Adrenal gland (tissue), 12 donors: ENCODE measurements around the gene MADCAM1. TPM values are rescaled to one million over a fixed set of nuclear protein-coding genes. Genes with fewer than 3 reads are reported as not detected.

ENCODE experiments used
- DNase-seq, 7 donors: peaks; one replicate each; pipeline ENCODE4 v3.0.0-alpha.2; 2019 to 2020
- H3K27ac ChIP-seq, 5 donors: fragments of 200-600 bp; sonication (generic) in 4 of 5; 1 replicate in 3 of 5; 2 replicates in 2 of 5; pipeline versions ENCODE4 v1.5.1 to v1.8.0; 2016 to 2020; ENCODE audit warnings: mild to moderate bottlenecking in 1 of 5
- H3K27me3 ChIP-seq: fragments of 200-600 bp; 2 replicates; pipeline ENCODE4 v1.8.0; 2021
- H3K36me3 ChIP-seq, 2 donors: fragments of 200-600 bp; replicated peaks in 1 of 2; 1 replicate in 1 of 2; 2 replicates in 1 of 2; pipeline versions ENCODE4 v1.5.1 to v1.8.0; 2018 to 2022
- H3K4me1 ChIP-seq, 2 donors: fragments of 200-600 bp; replicated peaks in 1 of 2; 1 replicate in 1 of 2; 2 replicates in 1 of 2; pipeline versions ENCODE4 v1.5.1 to v1.8.0; 2018 to 2021
- H3K4me3 ChIP-seq, 4 donors: fragments of 200-600 bp; sonication (generic) in 3 of 4; one replicate each; pipeline ENCODE4 v1.5.1; 2016 to 2018
- H3K9me3 ChIP-seq, 3 donors: fragments of 200-600 bp; sonication (generic) in 1 of 3; replicated peaks in 1 of 3; 1 replicate in 2 of 3; 2 replicates in 1 of 3; pipeline versions ENCODE4 v1.5.1 to v1.8.0; 2016 to 2021
- POLR2A ChIP-seq, 2 donors: fragments of 450-650 bp; IDR thresholded peaks; one replicate each; pipeline ENCODE4 v1.6.1; 2017; ENCODE audit warnings: antibody characterized with exemption in 2 of 2, mild to moderate bottlenecking in 2 of 2, moderate library complexity in 1 of 2
- WGBS, 4 donors: extraction: QIAGEN DNeasy Blood & Tissue Kit in 2 of 4; methylation state at CpG; one replicate each; pipeline versions ENCODE4 v1.1.5 to v1.1.7; 2013 to 2017; 5-methylcytosine and 5-hydroxymethylcytosine counted together
- intact Hi-C, 2 donors: fragments of 100-400 bp; cut with DNase I; formaldehyde crosslinking; loops; one replicate each; pipeline versions ENCODE4 v1.14.1 to v1.15.0; 2022 to 2023
- polyA plus RNA-seq, 3 donors: library from polyadenylated mRNA; stranded (reverse); fragments of 200-250 nt in 2 of 3; fragments of 350-450 nt in 1 of 3; fragmentation: Illumina TruSeq in 1 of 3; extraction: RNeasy Lipid Tissue Mini Kit (QIAGEN cat#74804) in 1 of 3; gene quantifications; one replicate each; pipeline ENCODE4 v1.2.3, GENCODE V29; 2013 to 2014
- total RNA-seq, 9 donors: library from RNA; depleted of rRNA in 4 of 9; stranded (reverse); fragments of >200 nt in 4 of 9; fragments of 120-200 nt in 1 of 9; fragmentation: NEBNext Ultra II Directional in 1 of 9; extraction: Animal tissue kit (Norgen Biotek cat#: 25700) in 1 of 9; gene quantifications; one replicate each; pipeline versions ENCODE4 v1.1.0 to v1.2.4, GENCODE V29; 2013 to 2023
- TF ChIP-seq, protein P1 (sequence below), 6 experiments: fragments of 450-650 bp in 4 of 6; fragments of 200-600 bp in 2 of 6; sonication (generic) in 1 of 6; IDR thresholded peaks; 1 replicate in 5 of 6; 2 replicates in 1 of 6; pipeline versions ENCODE4 v1.5.1 to v1.8.0; 2016 to 2021; ENCODE audit warnings: antibody characterized with exemption in 6 of 6, mild to moderate bottlenecking in 2 of 6, moderate library complexity in 1 of 6
- donor health status: healthy with polysubstance abuse.
- donor health status: Bipolar disorder and iron deficiency.
- donor health status: DM: yes; HTN: yes; CAD: no.
- donor health status: DM: no; HTN: no; CAD: no.
- donor health status: DM: no; HTN: no; CAD: no.
- donor health status: DM: yes; HTN: yes; CAD: no.

Gene MADCAM1
- total and polyA plus RNA-seq, 12 donors = 0.14 to 4.8 (median 0.92) TPM; not detected in 2

DNA sequence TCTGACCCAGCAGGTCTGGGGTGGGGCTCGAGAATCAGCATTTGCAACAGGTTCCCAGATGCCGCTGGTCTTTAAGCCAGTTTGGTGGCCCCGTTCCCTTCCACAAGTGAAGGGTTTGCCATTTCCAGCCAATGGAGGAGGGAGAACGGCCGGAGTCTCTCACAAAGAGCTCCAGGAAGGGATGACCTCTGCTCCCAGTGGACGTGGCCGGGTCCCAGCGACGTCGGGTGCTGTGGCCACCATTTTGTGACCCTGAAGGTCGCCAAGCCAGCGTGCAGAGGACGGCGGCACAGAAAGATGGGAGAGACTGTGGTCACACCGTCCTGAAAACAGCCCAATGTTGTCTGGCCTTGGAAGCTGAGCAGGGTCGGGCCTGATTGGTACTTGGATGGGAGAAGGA, 43.5 kb upstream of the MADCAM1 start:
- H3K27ac ChIP-seq = no peak overlapping the region
- no peak overlapping the region for H3K4me3 ChIP-seq
- 90 to 94% (median 91%) methylated on average over 13 to 16 of the region's 16 CpGs for WGBS, 4 donors
- peaks cover 0 to 5% of the 10 kb centered on the region in 2 donors for H3K4me1 ChIP-seq
- no peaks in the 10 kb centered on the region for H3K27me3 ChIP-seq
- TF ChIP-seq, protein P1, sequence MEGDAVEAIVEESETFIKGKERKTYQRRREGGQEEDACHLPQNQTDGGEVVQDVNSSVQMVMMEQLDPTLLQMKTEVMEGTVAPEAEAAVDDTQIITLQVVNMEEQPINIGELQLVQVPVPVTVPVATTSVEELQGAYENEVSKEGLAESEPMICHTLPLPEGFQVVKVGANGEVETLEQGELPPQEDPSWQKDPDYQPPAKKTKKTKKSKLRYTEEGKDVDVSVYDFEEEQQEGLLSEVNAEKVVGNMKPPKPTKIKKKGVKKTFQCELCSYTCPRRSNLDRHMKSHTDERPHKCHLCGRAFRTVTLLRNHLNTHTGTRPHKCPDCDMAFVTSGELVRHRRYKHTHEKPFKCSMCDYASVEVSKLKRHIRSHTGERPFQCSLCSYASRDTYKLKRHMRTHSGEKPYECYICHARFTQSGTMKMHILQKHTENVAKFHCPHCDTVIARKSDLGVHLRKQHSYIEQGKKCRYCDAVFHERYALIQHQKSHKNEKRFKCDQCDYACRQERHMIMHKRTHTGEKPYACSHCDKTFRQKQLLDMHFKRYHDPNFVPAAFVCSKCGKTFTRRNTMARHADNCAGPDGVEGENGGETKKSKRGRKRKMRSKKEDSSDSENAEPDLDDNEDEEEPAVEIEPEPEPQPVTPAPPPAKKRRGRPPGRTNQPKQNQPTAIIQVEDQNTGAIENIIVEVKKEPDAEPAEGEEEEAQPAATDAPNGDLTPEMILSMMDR (IDR thresholded peaks at IDR 0.05) = no peak
- no peak for TF ChIP-seq POLR2A (IDR thresholded peaks at IDR 0.05)
- no peak for DNase-seq
- H3K9me3 ChIP-seq = no peaks in the 10 kb centered on the region
- intact Hi-C loops = no loop called here
- no peaks in the 10 kb centered on the region for H3K36me3 ChIP-seq

DNA sequence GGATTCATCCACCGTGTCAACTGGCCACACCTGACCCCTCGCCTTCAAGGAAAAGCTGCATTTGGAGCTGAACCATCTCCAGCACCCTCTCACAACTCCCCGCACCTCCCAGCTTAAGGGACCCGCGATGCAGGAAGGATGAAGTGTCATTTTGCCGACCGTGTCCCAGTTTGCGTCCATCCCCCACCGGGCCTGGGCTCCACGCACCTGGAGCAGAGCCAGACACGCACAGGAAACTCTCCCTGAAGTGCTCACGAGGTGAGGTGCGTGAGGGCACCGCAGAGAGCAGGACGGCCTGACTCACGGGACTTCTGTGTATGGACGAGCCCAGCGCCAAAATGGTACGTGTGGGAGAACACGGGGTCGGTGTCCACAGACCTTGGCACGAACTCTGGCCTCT, 42.7 kb upstream of the MADCAM1 start:
- Histone ChIP-seq H3K4me1 (no peaks in the 10 kb centered on the region), H3K27me3 (no peaks in the 10 kb centered on the region), H3K36me3 (no peaks in the 10 kb centered on the region), H3K4me3 (no peak overlapping the region), H3K9me3 (no peaks in the 10 kb centered on the region), H3K27ac (no peak overlapping the region)
- WGBS, 4 donors = 91 to 92% (median 91%) methylated on average over 19 to 22 of the region's 22 CpGs
- DNase-seq = no peak
- no peak for TF ChIP-seq POLR2A (IDR thresholded peaks at IDR 0.05)
- intact Hi-C loops = no loop called here

DNA sequence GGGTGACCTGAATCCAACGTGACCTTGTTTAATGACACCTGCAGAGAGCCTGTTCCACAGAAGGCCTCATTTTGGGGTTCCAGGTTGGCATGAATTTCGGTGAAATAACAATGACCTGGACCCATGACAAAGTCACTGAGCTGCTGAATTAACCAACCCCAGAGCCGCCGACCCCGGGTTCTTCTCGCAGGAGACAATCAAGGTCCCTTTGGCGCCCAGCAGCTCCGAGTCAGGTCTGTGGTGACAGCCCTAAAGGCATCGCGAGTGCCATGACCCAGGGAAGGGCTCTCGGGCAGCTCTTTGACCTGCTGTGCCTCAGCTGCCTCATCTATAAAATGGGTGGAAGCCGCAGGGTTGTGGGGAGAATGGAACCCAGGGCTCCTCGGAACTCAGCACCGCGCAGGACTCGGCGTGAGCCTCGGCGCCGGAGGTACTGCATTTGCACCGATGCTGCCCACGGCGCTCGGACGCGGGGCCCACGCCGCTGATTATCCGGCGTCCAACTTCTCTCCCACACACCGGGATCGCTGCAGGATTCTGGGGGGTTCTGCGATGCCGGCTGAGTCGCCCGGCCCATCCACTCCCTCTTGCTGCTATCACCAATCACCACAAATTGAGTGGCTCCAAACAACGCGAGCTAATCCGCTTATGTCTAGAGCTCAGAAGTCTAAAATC, 41.1 kb upstream of the MADCAM1 start:
- intact Hi-C loops = no loop called here
- Histone ChIP-seq H3K27ac (no peak overlapping the region), H3K9me3 (no peaks in the 10 kb centered on the region), H3K27me3 (no peaks in the 10 kb centered on the region), H3K36me3 (no peaks in the 10 kb centered on the region), H3K4me3 (no peak overlapping the region), H3K4me1 (no peaks in the 10 kb centered on the region)
- WGBS, 4 donors = 92 to 96% (median 94%) methylated on average over 21 to 39 of the region's 39 CpGs
- no peak for TF ChIP-seq POLR2A (IDR thresholded peaks at IDR 0.05)
- no peak for DNase-seq

DNA sequence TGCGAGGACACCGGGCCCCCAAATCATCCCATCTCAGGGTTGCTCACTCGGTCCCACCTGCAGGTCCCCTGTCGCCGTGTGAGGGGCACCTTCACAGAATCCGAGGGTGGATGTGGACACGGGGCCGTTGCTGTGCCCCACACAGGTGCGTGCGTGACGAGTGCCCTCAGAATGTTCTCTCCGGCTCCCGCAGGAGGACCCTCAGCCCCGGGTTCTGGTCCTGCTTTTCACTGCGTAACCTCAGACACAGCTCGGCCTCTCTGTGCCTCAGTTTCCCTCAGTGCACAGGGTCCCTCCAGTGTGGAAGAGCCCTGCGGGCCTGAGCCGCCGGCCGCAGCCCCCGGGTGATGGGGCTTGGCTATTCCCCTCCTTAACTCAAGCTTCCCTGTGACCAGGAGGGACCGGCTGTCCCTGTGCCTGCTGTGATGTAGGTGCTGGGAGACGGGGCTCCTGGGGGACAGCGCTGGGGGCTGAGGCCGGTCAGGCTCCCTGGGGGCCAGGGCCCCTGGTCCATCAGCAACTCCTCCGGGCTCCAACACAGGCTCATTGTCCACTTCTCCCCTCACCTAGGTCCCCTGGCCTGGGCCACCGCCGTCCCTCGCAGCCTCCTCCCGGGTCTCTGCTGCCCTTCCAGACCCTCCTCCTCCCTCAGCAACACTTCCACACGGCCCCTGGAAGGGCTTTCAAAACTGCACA, 40.3 kb upstream of the MADCAM1 start:
- intact Hi-C loops = no loop called here
- no peaks in the 10 kb centered on the region for H3K36me3 ChIP-seq
- no peak for DNase-seq
- peaks cover under 1 to 1% of the 10 kb centered on the region in 2 donors for H3K4me1 ChIP-seq
- no peak for TF ChIP-seq POLR2A (IDR thresholded peaks at IDR 0.05)
- TF ChIP-seq, protein P1 (IDR thresholded peaks at IDR 0.05) = no peak
- no peak overlapping the region for H3K4me3 ChIP-seq
- H3K9me3 ChIP-seq = no peaks in the 10 kb centered on the region
- WGBS, 4 donors = 90 to 92% (median 91%) methylated on average over 21 to 31 of the region's 31 CpGs
- no peaks in the 10 kb centered on the region for H3K27me3 ChIP-seq
- no peak overlapping the region for H3K27ac ChIP-seq

DNA sequence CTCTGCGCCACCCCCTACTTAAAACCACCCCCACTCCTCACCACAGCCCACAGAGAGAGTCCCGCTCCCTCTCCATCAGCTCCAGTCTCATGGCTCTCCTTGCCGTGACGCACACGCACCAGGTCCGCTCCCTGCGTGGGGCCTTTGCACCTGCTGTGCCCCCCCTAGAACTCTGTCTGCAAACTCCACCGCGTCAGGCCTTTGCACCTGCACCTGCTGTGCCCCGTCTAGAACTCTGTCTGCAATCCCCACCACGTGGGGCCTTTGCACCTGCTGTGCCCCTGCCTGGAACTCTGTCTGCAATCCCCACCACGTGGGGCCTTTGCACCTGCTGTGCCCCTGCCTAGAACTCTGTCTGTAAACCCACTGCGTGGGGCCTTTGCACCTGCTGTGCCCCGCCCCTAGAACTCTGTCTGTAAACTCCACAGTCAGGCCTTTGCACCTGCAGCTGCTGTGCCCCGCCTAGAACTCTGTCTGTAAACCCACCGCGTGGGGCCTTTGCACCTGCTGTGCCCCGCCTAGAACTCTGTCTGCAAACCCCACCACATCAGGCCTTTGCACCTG, 39.7 kb upstream of the MADCAM1 start:
- no peaks in the 10 kb centered on the region for H3K9me3 ChIP-seq
- no peak for DNase-seq
- no peak overlapping the region for H3K27ac ChIP-seq
- H3K4me1 ChIP-seq = peaks cover 7 to 8% of the 10 kb centered on the region in 2 donors
- H3K36me3 ChIP-seq = no peaks in the 10 kb centered on the region
- no peaks in the 10 kb centered on the region for H3K27me3 ChIP-seq
- no peak for TF ChIP-seq POLR2A (IDR thresholded peaks at IDR 0.05)
- TF ChIP-seq, protein P1 (IDR thresholded peaks at IDR 0.05) = no peak
- intact Hi-C loops = no loop called here
- no peak overlapping the region for H3K4me3 ChIP-seq
- WGBS, 4 donors = 85 to 89% (median 87%) methylated on average over 17 to 18 of the region's 18 CpGs
